H4 (cell line): Measurements from ENCODE around the gene GABBR1. TPM values are rescaled to one million over a fixed set of nuclear protein-coding genes. Genes with fewer than 3 reads are reported as not detected.
A peak's percentile ranks its signal among the peaks of the same experiment; 100 is the strongest.

ENCODE experiments used
- DNase-seq: peaks from one replicate; pipeline ENCODE4 v3.0.0-alpha.2; 2015; ENCODE audit warnings: low spot score
- total RNA-seq: library from RNA; depleted of rRNA; stranded (reverse); fragments of >200 nt; shearing (Covaris generic); gene quantifications from 2 replicates; pipeline ENCODE4 v1.2.3, GENCODE V29; 2014

Gene GABBR1
- total RNA-seq, 1 experiment from 2014 or later: 3.8 TPM

DNA sequence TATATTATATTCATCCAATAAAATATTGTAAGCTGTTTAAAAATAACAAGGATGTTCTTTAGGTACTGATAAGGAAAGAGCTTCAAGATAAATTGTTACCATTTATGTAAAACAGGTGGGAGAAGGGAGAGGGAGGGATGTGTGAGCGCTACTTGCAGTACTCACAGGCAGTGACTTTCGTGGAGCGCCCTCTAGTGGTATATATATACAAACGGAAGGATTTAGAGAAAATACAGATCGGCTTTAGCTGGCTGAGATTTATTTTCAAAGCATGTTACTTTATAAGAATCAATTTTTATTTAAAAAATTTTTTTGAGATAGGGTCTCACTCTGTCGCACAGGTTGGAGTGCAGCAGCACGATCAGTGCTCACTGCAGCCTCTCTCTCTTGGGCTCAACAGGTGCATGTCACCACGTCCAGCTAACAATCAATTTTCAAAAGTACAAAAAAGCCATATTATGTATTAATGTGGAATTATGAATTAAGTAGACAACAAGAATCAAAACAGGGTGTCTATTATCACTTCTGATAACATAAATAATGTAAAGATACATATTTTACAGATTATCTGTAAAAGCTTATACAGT lies 20.6 kb upstream of the GABBR1 start:
- DNase-seq: peak; percentile 65

- no peak for DNase-seq
These were observed 19.2 kb upstream of the GABBR1 start for GRCh38 chr6:29652198-29652584.

GRCh38 chr6:29651413-29652197 lies 18.6 kb upstream of the GABBR1 start:
- peak; percentile 34 for DNase-seq

GRCh38 chr6:29649701-29650673 lies 17.0 kb upstream of the GABBR1 start:
- peak; percentile 96 for DNase-seq

GRCh38 chr6:29647927-29648642 lies 15.1 kb upstream of the GABBR1 start:
- peak; percentile 56 for DNase-seq

DNA sequence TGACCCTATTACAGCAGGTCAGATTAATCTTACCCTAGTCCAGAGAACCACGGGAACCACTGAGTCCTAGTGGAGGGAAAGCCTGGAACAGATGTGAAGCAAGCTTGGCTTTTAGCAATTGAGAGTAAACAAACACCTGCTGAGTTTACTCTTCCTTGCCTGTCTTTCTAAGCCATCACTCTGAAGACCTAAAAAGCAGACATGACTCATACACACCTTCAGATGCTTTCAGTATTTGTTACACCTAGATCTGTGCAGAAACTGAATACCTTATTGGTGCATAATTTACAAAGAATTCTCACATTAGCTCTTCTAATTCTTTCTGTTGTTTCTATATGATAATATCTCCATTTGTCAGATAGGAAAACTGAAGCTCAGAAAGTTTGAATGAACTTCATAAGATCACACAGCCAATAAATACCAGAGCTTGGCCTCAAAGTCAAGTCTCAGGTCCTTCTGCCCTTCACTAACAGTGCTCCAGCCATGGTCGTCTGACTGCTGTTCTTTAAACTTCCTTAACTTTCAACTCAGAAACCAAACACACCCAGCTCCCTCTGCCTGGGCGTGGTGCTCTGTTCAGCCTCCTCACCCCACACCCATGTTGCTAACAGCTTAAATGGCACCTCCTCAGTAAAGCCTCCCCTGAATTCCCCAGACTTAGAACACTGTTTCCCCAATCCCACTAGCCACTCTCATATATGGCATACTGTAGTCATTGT lies 8.6 kb upstream of the GABBR1 start:
- DNase-seq: no peak

GRCh38 chr6:29637247-29637646 lies 4.3 kb upstream of the GABBR1 start:
- no peak for DNase-seq

GRCh38 chr6:29633534-29633905 lies 537 bp upstream of the GABBR1 start:
- no peak for DNase-seq

DNA sequence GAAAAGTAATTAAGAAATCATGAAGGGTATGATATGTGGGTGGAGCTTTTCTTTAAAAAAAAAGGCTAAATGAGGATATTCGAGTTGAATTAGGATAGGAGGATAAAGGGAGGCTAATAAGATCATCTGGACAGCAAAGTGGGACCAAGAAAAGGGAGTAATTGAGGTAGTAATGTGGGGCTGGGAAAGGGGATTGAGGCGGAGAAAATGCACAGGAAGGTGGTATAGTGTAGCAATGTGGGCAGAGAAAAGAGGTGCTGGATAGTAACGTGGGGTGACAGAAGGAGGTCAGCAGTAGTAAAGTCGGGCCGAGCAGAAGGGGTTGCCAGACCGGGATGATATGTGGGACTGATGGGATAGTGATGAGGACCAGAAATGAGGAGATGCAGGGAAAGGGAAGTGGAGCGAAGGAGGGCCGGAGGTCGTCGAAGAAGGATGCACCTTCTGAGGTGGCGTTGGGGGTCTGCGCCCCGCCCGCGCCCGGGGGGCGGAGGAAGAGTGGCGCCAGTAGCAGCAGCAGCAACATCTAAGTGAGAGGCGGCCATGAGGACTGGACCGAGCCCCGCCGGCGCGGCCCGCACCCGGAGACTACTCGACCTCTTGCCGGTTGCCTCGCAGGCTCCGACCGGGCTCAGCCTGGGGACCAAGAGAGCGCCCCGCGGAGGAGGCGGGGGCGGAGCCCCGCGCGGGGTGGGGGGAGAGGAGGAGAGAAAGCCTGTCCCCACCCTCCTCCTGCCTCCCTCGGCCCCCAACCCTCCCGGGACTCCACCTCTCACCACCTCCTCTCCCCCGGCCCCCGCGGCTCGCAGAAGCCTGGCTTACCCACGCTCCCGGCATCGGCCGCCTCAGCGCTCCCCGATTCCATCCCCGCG lies 887 bp downstream of the GABBR1 start:
- peak; percentile 55 for DNase-seq

DNA sequence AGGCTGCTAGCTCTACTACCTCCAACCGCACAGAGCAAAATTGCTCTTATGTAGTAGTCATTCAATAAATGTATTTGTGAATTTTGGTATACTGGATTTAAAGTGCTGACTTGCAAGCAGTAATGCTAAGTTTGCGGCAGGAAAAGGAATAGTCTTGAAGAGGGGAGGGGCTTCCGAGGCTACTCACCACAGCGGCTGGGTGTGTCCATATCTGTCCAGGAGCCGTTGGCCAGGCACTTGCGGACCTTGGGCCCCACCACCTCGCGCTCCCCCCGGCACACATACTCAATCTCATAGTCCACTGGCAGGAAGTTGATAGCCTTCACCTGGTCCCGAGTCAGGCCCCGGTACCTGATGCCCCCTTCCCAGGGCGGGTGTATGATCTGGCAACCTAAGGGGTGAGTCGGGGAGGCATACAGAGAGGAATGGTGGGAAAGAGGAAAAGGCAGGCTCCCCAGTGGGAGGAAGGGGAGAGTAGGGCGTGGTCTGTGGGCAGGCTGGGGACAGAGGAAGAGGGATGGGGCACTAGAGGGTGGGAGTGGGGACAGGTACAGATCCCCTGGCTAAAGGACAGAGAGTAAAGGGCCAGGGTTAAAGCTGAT lies 1.7 kb downstream of the GABBR1 start:
- no peak for DNase-seq

- DNase-seq: no peak
These were observed 2.7 kb downstream of the GABBR1 start for GRCh38 chr6:29630315-29630714.

- DNase-seq: no peak
These were observed 3.4 kb downstream of the GABBR1 start for GRCh38 chr6:29629571-29629970.

- DNase-seq: peak; percentile 87
These were observed 4.3 kb downstream of the GABBR1 start for GRCh38 chr6:29628419-29629281.

DNA sequence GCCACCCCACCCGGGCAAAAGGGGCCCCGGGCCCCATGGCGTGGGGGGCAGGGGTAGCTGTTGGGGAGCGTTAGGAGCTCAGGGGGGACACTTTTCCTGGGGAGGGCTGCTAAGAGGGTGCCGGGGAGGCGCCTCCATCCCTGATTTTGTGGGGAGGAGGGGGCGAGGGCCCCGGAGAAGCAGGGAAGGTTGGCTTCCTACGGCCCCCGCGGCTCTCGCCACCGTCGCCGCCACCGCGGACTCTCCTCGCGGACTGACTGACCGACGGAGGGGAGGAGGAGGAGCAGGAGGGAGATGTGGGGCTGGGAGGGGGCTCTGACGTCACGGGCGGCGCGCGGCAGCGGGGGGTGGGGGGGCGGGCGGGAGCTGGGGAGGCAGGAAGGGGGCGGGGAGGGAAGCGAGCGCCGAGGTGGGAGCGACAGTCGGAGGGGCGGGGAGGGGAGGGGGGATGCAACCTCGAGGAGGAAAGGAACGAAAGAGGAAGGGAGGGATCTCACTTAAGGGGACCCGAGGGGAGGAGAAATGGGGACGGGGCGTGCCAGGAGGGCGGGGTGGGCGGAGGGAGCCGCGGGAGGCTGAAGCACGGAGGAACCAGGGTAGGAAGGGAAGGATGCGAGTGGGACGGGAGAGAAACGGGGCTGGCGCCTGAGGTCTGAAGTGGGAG lies 5.1 kb downstream of the GABBR1 start:
- peak; percentile 85 for DNase-seq

DNA sequence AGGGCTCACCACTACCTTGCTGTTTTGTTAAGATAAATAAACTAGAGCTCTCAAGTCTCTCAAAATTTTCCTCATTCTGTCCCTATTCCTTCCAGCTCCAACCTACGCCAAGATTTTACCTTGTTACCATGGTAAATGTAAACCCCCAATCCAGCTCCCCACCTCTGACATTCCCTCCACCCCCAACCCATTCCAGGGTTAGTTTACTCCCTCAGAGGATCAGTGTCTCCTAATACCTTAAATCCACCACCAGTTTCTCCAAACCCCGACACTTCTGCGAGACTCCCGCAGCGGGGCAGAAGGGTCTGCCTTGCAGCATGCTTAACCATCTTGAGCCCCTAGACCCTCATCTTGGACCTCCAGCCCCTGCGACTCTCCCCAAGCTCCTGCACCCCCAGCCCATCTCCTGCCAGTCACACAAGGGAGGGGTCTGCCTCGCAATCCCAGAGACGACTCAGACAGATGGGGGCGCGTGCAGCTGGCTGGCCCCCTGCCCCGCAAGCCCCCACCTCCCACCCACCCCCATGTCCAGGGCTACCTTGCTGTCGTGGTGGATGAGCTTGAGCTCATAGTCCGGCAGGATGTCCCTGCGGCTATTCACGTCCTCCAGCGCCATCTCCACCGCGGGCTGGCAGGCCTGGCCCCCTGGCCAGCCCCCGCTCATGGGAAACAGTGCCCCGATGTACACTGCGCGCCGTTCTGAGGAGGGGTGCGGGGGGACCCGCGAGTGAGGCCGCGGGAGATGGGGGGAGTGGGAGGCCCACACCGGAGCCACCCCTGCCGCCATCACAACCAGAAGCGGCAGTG lies 5.8 kb downstream of the GABBR1 start:
- no peak for DNase-seq

DNA sequence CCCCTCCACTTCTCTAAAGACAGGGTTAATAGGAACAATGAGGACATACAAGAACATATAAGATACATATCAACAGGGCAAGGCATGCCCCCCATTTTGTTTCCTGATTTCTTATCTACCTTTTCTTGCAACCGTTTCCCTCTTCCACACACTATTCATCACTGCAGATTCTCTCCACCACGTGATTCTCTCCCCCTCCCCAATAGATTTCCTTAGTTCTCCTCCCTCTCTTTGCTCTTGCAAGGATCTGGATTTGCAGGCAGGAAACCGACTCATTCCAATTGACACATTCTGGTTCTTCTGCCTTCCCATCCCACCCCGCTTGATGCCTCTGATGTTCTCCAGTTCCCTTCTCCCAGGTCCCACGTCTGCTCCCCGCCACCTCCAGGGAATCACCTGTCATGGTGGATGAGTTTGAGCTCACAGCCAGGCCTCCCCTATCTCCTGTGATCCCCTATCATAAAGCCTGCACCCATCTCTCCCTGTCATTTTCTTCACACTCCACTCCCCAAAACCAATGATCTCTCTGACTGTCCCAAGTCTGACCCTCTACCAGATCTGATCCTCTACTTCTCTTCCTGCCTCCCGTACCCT lies 7.5 kb downstream of the GABBR1 start:
- no peak for DNase-seq

- no peak for DNase-seq
These were observed 8.4 kb downstream of the GABBR1 start for GRCh38 chr6:29624520-29624961.
